AG04450 (cell line): ENCODE measurements around the gene CFAP206. TPM values are rescaled to one million over a fixed set of nuclear protein-coding genes. Genes with fewer than 3 reads are reported as not detected.

ENCODE experiments used
- CTCF ChIA-PET: fragments of 300-600, 350-600 bp; formaldehyde crosslinking; extraction: SDS; loops from one replicate; lab custom pipeline; 2022; ENCODE audit warnings: antibody characterized with exemption, inconsistent platforms; lab: Charles Lee
- POLR2A ChIA-PET: fragments of 350-600 bp; formaldehyde crosslinking; extraction: SDS; loops from one replicate; lab custom pipeline; 2021; ENCODE audit warnings: antibody characterized with exemption, inconsistent platforms; lab: Yijun Ruan, JAX
- DNase-seq: peaks from one replicate; pipeline ENCODE4 v3.0.0-alpha.2; 2011; ENCODE audit warnings: low read depth, low spot score
- H3K27ac ChIP-seq: one replicate; pipeline ENCODE4 v1.5.1; 2012; ENCODE audit warnings: low read depth, low read length, control low read depth
- H3K27me3 ChIP-seq: one replicate; pipeline ENCODE4 v1.6.0; 2012; ENCODE audit warnings: low read length; ENCODE audit not compliant: control insufficient read depth, insufficient read depth
- H3K4me3 ChIP-seq: 2 replicates; pipeline ENCODE4 v1.5.1; 2011; ENCODE audit warnings: mild to moderate bottlenecking, low read depth, low read length, control low read depth
- H3K9me3 ChIP-seq: 2 replicates; pipeline ENCODE4 v1.5.1; 2012; ENCODE audit warnings: low read length; ENCODE audit not compliant: control insufficient read depth, insufficient read depth
- polyA plus RNA-seq: library from polyadenylated mRNA; depleted of rRNA; stranded (reverse); fragments of >200 nt; gene quantifications from 2 replicates; pipeline ENCODE4 v1.2.3, GENCODE V29; 2011; rRNA removed
- small RNA-seq: library from RNA; depleted of rRNA; stranded (forward); fragments of <200 nt; gene quantifications from one replicate; pipeline ENCODE3, GENCODE V24; 2012; ENCODE audit warnings: low read depth; ENCODE audit not compliant: insufficient read length
- TF ChIP-seq, protein P1 (sequence below): IDR thresholded peaks from 2 replicates; pipeline ENCODE4 v1.5.1; 2011; ENCODE audit warnings: low read depth, low read length, control low read depth, inconsistent platforms

Gene CFAP206
- polyA plus RNA-seq, 1 experiment: 0.11 TPM

- Histone ChIP-seq H3K27me3 (no peaks in the 10 kb centered on the region), H3K27ac (no peak overlapping the region), H3K4me3 (no peak overlapping the region), H3K9me3 (no peaks in the 10 kb centered on the region)
- CTCF ChIA-PET: interaction anchor here (0.9 kb wide), 1 partner anchor 109 kb away, joined by 3 read pairs; no protein-coding TSS in a partner anchor
- TF ChIP-seq, protein P1, sequence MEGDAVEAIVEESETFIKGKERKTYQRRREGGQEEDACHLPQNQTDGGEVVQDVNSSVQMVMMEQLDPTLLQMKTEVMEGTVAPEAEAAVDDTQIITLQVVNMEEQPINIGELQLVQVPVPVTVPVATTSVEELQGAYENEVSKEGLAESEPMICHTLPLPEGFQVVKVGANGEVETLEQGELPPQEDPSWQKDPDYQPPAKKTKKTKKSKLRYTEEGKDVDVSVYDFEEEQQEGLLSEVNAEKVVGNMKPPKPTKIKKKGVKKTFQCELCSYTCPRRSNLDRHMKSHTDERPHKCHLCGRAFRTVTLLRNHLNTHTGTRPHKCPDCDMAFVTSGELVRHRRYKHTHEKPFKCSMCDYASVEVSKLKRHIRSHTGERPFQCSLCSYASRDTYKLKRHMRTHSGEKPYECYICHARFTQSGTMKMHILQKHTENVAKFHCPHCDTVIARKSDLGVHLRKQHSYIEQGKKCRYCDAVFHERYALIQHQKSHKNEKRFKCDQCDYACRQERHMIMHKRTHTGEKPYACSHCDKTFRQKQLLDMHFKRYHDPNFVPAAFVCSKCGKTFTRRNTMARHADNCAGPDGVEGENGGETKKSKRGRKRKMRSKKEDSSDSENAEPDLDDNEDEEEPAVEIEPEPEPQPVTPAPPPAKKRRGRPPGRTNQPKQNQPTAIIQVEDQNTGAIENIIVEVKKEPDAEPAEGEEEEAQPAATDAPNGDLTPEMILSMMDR: no peak
- POLR2A ChIA-PET: no interaction called here
- DNase-seq: no peak
These were observed 94.2 kb downstream of the CFAP206 start for GRCh38 chr6:87501809-87502572.

DNA sequence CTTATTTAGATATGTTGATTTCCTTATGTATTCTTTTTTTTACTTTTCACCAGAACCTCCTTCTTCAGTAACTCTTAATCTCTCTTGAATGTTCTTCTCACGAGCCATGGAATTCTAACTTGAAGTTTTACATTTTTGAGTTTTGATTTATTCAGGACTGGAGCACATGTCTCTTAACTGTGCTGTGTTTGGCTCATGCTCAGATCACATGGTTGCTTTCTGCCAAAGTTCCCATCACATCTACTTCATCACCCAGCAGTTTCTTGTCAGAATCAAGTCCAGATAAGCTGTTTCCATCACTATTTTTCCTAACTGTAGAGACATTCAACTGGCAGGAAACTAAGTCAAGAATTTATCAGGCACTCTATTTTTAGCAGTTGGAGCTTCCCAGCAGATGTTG is 96.7 kb downstream of the CFAP206 start:
- ChIA-PET CTCF (interaction anchor here (0.6 to 1.1 kb wide), 2 partner anchors 8 to 18 kb away, joined by 3 to 6 read pairs; no protein-coding TSS in a partner anchor), POLR2A (no interaction called here)
- no peak overlapping the region for H3K27ac ChIP-seq
- DNase-seq: no peak
- TF ChIP-seq, protein P1: no peak
- no peak overlapping the region for H3K4me3 ChIP-seq
- H3K27me3 ChIP-seq: no peaks in the 10 kb centered on the region
- H3K9me3 ChIP-seq: no peaks in the 10 kb centered on the region

Small RNA genes within 50 kb of the gene (small RNA-seq; reads per million reads assigned to genes)
- gene AL049697.2 (not detected), gene RNU6-444P (not detected)

Other genes with a start within 250 kb of the CFAP206 start
- 6.4 and 9.1 TPM in 2 replicates for gene SMIM8, start 85.4 kb upstream of the CFAP206 start, polyA plus RNA-seq
- gene GJB7, start 78.7 kb upstream of the CFAP206 start, polyA plus RNA-seq: not detected in 2 replicates
- 0.57 and 0.81 TPM in 2 replicates for gene C6orf163, start 63.2 kb upstream of the CFAP206 start, polyA plus RNA-seq
- gene SLC35A1, start 65.0 kb downstream of the CFAP206 start, polyA plus RNA-seq: 20.5 and 30.3 TPM in 2 replicates
- 22.4 and 28.1 TPM in 2 replicates for gene RARS2, start 182.0 kb downstream of the CFAP206 start, polyA plus RNA-seq
- 27.3 and 39.5 TPM in 2 replicates for gene ORC3, start 182.2 kb downstream of the CFAP206 start, polyA plus RNA-seq